GM12874 (cell line): ENCODE measurements around the gene DOK5.

Experiments used
- CTCF ChIP-seq: IDR thresholded peaks from 2 replicates; pipeline ENCODE4 v1.5.1; 2011; ENCODE audit warnings: low read depth, mild to moderate bottlenecking, control low read depth, low read length, moderate library complexity; ENCODE audit not compliant: insufficient read depth

Gene DOK5

GRCh38 chr20:54629632-54630031 lies 154.2 kb downstream of the DOK5 start:
- no peak for TF ChIP-seq CTCF

GRCh38 chr20:54630582-54630981 lies 155.2 kb downstream of the DOK5 start:
- TF ChIP-seq CTCF = no peak

- no peak for TF ChIP-seq CTCF
Observed at GRCh38 chr20:54631059-54631458, 155.7 kb downstream of the DOK5 start.

GRCh38 chr20:54633374-54634355 lies 158.3 kb downstream of the DOK5 start:
- TF ChIP-seq CTCF = no peak

GRCh38 chr20:54636575-54636974 lies 161.2 kb downstream of the DOK5 start:
- TF ChIP-seq CTCF = no peak

GRCh38 chr20:54639941-54640340 lies 164.5 kb downstream of the DOK5 start:
- no peak for TF ChIP-seq CTCF

- TF ChIP-seq CTCF = no peak
Observed at GRCh38 chr20:54640800-54641199, 165.4 kb downstream of the DOK5 start.
